CMK (cell line): ENCODE data around the gene SMYD3.

Experiments
- DNase-seq: peaks from one replicate; pipeline ENCODE4 v3.0.0-alpha.2; 2010; ENCODE audit warnings: low read depth

Gene SMYD3

DNA sequence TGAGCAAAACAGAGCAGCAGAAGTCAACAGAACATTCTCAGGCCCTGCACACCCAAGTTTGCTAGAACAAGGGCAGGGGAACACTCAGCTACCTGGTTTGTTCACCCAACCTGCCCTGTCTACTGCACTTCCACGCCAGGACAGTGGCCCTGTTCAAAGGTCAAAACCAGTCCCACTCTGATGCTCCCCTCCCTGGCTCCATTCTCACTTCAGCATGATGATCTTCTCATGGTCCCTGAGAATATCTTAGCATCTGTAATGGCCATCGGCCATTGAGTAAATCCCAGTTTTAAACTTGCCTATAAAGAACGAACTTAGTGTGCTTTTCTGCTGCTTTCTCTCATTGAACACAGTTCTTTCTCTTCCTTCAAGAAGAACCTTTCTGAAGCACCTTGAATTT is 293.6 kb downstream of the SMYD3 start:
- no peak for DNase-seq

GRCh38 chr1:246213036-246213435 is 294.0 kb downstream of the SMYD3 start:
- no peak for DNase-seq

DNA sequence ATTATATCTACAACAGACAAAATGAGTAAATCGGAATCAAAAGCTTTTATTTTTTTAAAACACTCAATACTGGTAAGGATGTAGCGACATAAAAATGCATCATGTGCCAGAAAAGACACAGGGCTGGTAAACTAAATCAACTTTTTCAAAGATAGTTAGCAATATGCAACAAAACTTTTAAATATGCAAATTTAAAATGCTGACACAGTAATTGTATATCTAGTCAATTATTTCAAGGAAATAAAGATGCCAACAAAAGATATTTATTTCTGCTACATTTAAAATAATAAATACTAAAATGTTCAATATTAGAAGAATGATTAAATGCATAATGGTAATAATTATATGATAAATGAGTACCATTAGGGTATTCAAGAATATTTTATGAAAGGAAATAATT is 295.1 kb downstream of the SMYD3 start:
- no peak for DNase-seq

DNA sequence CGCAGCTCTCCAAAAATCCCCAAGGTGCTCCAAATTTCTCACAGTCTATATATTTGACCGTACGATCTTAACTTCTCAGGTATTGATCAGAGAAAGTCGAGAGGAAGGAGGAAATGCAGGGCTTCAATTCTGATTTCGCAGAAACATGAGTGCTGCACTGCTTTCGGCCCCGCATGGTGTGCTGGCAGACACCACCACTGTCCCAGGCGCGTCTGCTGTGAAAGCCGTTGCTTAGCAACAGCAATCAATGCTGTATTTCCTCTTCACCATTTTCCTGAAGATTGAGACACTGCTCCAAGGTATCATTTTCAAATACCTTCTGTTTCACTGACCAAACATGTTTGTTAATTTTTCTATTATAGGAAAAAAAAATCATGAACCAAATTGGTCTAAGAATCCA is 296.3 kb downstream of the SMYD3 start:
- DNase-seq, result no peak

DNA sequence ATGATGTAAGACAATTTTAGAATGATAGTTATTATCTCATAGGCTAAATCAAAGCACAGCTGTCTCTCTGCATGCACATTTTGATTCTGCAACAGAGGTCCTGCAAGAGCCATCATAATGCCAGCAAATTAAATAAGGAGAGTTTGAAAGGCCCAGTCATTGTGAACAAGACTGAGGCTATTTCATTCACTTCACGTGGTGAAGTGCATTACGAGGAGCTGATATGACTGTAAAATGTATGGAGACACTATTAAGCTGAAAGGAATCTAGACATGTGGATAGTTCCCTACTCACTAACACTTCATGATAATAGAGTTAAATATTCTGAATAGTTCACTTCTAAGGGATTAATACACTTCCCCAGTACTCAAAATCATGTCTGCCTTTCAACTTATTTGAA is 299.0 kb downstream of the SMYD3 start:
- DNase-seq, result no peak

DNA sequence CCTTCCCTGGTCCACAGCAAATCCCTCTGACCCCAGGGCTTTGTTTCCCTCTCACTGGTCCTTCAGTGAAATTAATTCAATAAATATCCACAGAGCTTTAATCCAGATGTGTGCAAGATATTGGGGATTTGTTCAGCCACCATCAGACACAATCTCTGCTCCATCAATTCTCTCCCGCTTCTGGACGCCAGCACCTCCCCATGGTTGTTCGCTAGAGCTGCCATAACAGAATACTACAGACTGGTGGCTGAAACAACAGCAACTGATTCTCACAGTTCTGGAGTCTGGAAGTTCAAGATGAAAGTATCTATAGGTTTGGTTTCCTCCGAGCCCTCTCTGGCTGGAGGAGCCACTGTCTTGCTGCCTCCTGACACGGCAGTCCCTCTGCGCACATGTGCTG is 303.9 kb downstream of the SMYD3 start:
- DNase-seq, result no peak

- DNase-seq, result no peak
These were observed 306.3 kb downstream of the SMYD3 start for GRCh38 chr1:246200738-246201137.

- no peak for DNase-seq
These were observed 306.9 kb downstream of the SMYD3 start for GRCh38 chr1:246200225-246200624.

DNA sequence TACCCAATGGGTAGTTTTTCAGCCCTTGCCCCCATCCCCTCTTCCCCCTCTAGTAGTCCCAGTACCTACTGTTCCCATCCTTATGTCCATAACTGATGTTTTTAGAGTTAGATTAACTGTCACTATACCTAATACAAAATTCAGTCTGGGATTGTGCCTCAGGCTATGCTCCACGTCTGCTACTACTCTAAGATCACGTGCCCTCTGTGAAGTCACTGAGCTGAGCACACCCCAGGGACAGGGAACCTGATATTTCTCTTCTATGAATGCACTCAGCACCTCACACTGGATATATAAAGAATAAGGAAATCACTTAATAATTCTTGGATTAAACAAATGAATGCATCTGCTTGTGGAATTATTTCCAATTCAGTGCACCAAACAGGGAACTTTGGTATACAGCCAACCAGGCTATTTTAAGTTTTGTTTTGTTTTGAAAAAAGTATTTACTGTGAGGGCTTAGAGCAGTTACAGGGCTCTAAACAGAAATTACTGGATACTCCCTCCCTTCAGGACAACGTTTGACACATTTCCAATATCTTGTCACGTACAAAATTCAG is 307.9 kb downstream of the SMYD3 start:
- DNase-seq, result no peak

GRCh38 chr1:246198115-246198816 is 308.8 kb downstream of the SMYD3 start:
- no peak for DNase-seq

DNA sequence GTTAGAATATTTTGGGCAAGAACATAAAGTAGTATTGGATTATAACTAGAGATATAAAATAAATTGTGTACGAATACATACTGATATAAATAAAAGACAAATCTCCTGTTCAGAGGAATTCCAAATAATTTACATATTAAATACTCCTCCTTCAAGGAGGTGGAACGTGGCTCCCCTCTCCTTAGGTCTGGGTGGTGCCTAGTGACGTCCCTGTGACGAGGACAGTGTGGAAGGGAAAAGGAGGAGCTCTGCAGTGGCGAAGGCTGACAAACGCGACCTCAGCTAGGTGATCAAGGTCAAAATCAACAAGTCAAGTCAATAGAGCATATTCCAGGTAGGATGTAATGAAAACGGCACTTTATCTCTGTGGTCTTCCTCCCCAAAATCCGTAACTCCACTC is 310.0 kb downstream of the SMYD3 start:
- no peak for DNase-seq

GRCh38 chr1:246195296-246195695 is 311.8 kb downstream of the SMYD3 start:
- no peak for DNase-seq

- no peak for DNase-seq
These were observed 313.5 kb downstream of the SMYD3 start for GRCh38 chr1:246193537-246193936.

GRCh38 chr1:246189126-246189525 is 318.0 kb downstream of the SMYD3 start:
- no peak for DNase-seq

- no peak for DNase-seq
These were observed 319.2 kb downstream of the SMYD3 start for GRCh38 chr1:246187834-246188372.

DNA sequence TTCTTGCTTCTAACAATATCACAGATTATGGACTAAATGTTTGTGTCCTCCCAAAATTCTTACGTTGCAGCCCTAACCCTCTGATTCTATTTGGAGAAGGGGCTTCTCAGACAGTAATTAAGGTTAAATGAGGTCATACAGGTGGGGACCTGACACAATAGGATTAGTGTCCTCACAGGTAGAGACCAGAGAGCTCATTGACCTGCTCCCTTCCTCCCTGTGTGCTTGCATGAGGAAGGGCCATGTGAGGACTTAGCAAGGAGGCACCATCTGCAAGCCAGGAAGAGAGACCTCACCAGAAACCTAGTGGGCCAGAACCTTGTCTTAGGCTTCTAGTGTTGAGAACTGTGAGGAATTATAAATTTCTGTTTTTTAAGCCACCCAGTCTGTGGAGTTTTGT is 322.6 kb downstream of the SMYD3 start:
- no peak for DNase-seq

DNA sequence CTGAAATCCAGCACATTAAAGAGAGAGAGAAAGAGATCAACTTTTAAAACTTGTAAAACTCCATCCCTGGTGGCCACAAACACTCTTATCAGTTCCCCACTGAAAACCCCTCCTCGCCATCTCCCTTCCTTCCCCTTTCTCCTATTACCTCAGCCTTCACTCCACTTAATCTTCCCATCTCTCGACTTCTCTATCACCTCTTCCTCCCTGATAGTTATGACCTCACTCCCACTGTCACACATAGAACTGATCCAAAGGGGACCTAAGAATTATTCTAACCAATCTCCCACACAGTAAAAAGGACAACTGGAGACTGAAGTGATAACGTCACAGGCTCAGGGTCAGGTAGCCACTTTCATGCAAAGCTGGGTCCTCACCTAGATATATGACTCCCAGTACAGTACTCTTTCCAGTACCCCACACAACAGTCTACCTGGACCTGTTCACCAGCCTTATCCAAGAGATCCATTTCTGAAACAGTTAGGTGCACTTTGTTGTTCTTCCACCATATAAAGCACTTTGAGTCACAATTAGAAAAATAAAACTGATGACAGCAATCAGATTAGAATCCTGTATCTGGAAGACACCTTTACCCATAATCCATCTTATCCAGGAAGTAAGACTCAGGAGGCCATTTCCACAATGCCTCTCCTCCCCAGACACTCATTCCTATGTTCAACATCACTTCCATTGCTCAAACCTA is 324.8 kb downstream of the SMYD3 start:
- peak; percentile 90 for DNase-seq

DNA sequence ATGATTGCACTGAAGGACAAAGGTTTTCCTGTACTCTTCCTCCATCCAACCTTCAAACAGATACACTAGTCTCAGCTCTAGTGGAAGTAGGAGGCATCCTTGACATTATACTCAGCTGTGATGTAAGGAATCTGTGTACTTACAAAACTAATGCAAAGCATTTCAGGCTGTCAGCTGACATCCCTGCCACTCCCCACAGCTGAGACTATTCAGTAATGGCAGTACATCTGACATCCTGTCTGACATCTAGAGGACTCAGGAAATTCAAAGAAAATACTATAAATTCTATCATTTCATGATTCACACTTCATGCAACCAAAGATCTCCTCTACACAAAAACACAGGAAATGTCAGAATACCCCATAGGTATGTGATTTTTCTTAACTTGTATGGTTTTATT is 325.8 kb downstream of the SMYD3 start:
- no peak for DNase-seq

GRCh38 chr1:246179401-246179800 is 327.7 kb downstream of the SMYD3 start:
- no peak for DNase-seq

DNA sequence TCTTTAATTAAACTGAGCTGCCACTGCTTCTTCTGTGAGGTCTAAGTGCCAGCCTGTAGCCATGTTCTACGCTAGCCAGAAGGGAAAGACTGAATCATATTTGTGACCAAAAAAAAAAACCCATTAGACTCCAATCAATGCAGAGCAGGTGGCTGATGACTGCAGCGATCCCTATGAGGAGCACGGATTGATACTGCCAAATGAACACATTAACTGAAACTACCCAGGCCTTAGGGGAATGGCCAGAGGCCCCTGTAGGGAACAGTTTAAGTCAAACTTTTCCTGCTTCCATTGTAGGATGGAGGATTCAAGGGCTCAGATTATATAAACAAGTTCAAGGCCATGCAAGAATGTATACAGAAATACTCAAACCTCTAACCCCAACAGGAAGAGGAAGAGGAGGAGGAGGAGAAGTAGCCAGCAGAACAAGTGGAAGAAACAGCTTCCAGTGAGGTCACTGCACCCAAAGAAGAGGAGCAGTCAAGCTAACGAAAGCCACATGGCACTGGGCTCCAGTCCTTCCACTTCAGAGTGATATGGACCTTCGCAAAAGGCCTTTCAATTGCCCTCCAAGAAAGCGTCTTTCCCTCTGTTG is 328.3 kb downstream of the SMYD3 start:
- no peak for DNase-seq

DNA sequence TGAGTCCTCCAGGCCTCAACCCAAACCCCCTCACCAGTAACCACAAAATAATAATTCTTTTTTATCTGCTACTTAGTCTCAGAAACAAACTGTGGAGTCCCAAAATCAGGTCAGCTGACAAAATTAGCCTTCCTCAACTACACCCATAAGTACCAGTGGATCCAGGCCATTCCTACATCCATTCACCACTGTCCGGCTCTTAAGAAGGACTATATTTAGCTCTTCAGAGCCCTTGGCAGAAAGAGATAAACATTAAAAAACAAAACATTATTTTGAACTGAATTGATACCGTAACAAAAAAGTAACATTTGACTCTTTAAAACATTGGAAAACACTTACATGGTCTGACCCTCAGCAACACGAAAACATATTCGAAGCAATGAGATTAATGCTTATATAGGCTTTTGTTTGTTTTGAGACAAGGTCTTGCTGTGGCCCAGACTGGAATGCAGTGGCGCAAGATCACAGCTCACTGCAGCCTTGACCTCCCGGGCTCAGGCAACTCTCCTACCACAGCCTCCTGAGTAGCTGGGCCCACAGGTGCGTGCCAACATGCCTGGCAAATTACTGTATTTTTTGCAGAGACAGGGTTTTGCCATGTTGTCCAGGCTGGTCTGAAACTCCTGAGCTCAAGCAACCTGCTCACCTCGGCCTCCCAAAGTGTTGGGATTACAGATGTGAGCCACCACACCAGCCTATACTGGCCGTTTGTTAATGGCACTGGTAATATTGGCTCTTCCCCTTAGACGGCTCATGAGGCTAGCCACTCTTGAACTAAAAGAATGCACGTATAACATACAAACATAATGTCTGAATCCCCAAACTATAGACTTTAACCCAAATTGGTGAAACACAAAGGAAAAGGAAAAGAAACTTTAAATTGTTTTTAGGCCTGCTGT is 330.7 kb downstream of the SMYD3 start:
- no peak for DNase-seq
